IgD-negative memory B cell (primary cell): ENCODE results near the gene PDE11A. TPM values are rescaled to one million over a fixed set of nuclear protein-coding genes. Genes with fewer than 3 reads are reported as not detected.
"Not testable (repeated sequence)": the region's sequence is repeated elsewhere in the genome, so short reads cannot be mapped to it uniquely, and the experiment has no call there.

ENCODE experiments used
- H3K27ac Mint-ChIP-seq, 3 donors: one replicate each; pipeline ENCODE4 v1.8.0; 2020 to 2022; ENCODE audit warnings: mild to moderate bottlenecking in 3 of 3, mixed read lengths in 3 of 3, moderate library complexity in 1 of 3
- H3K27me3 Mint-ChIP-seq: one replicate; pipeline ENCODE4 v1.8.0; 2021; ENCODE audit warnings: mixed read lengths
- H3K36me3 Mint-ChIP-seq: one replicate; pipeline ENCODE4 v1.8.0; 2020; ENCODE audit warnings: mild to moderate bottlenecking, mixed read lengths
- H3K4me1 Mint-ChIP-seq, 3 donors: one replicate each; pipeline ENCODE4 v1.8.0; 2020 to 2022; ENCODE audit warnings: mixed read lengths in 3 of 3, mild to moderate bottlenecking in 1 of 3
- H3K4me3 Mint-ChIP-seq, 4 donors: one replicate each; pipeline ENCODE4 v1.8.0; 2020 to 2022; ENCODE audit warnings: mild to moderate bottlenecking in 4 of 4, mixed read lengths in 4 of 4, moderate library complexity in 3 of 4
- H3K9me3 Mint-ChIP-seq, 3 donors: one replicate each; pipeline ENCODE4 v1.8.0; 2020 to 2021; ENCODE audit warnings: mixed read lengths in 3 of 3, mild to moderate bottlenecking in 1 of 3
- polyA plus RNA-seq: library from polyadenylated mRNA; unstranded; fragments of 300-500 nt; fragmentation: Illumina TruSeq; gene quantifications from one replicate; pipeline ENCODE4 v1.2.3, GENCODE V29; 2021

PDE11A gene
- polyA plus RNA-seq, 1 donor from 2014 or later: not detected

DNA sequence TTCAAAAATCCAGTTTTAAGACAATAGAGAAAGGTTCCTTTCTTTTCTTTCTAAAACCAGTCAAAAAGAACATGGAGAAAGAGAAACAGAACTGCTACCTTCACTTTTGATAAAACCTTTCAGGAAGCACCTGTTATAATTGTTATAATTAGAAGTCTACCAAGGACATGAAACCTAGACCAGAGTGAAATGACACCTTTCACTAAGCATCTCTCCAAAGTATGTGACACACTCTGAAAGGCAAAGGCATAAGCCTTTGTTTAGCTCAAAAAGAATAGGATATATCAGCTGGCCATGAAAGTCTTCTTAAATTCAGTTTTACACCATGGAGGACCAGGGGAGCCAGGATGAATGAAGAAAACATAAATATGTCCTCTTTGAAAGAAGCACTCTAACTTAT, 20.9 kb upstream of the PDE11A start:
- peaks cover 3% of the 10 kb centered on the region for H3K27me3 Mint-ChIP-seq
- no peaks in the 10 kb centered on the region for H3K36me3 Mint-ChIP-seq
- peaks cover 1 to 4% (median 3%) of the 10 kb centered on the region in 3 donors for H3K9me3 Mint-ChIP-seq
- no peak overlapping the region for H3K4me3 Mint-ChIP-seq
- H3K4me1 Mint-ChIP-seq: no peaks in the 10 kb centered on the region
- H3K27ac Mint-ChIP-seq: no peak overlapping the region

DNA sequence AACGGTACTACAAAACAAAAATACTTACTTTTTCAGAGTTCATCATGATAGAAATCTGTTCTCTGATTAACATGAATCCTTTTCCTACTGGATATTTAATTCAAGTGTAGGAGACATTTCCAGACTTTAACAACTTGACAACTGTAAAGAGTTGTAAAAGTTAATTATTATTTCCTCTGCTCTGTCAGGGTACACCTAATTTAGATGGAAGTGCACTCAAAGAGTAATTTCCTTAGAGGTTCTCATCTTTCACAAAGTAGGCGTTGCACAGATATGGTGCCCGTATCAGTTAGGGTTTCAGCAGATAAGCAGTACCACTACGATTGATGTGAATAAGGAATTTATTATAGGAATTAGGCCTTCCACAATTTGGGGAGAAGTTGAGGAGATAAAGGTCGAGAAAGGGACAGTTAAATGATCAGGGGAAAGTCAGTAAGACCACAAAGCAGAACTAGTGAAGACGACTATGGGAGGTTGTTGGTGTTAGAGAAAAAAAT, 16.2 kb upstream of the PDE11A start:
- H3K27ac Mint-ChIP-seq: no peak overlapping the region
- no peaks in the 10 kb centered on the region for H3K4me1 Mint-ChIP-seq

DNA sequence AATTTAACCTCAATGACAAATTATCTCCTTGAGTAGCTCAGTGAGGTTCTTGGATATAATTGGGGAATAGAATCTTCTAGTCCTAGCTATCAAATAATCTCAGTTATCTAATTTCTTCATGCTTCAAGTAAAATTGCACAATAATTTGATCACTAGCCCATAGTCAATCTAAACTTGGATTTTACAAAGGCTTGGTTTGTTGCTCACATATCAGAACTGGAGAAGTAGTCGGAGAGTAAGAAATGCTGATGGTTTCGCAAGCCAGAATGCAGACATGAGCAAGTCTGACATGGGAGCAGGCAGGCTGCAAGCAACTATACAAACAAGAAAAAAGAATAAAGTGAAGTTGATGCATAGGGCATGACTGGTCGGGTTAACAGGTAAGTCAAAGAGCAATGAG, 11.7 kb upstream of the PDE11A start:
- no peak overlapping the region for H3K4me3 Mint-ChIP-seq
- no peaks in the 10 kb centered on the region for H3K4me1 Mint-ChIP-seq
- no peak overlapping the region for H3K27ac Mint-ChIP-seq
- peaks cover 0 to 1% (median 0%) of the 10 kb centered on the region in 3 donors for H3K9me3 Mint-ChIP-seq
- peaks cover 4% of the 10 kb centered on the region for H3K27me3 Mint-ChIP-seq
- no peaks in the 10 kb centered on the region for H3K36me3 Mint-ChIP-seq

More for the DNA sequence above, 16.2 kb upstream of the PDE11A start:
- Mint-ChIP-seq H3K27me3 (peaks cover 5% of the 10 kb centered on the region), H3K4me3 (no peak overlapping the region), H3K36me3 (no peaks in the 10 kb centered on the region), H3K9me3 (no peaks in the 10 kb centered on the region)

DNA sequence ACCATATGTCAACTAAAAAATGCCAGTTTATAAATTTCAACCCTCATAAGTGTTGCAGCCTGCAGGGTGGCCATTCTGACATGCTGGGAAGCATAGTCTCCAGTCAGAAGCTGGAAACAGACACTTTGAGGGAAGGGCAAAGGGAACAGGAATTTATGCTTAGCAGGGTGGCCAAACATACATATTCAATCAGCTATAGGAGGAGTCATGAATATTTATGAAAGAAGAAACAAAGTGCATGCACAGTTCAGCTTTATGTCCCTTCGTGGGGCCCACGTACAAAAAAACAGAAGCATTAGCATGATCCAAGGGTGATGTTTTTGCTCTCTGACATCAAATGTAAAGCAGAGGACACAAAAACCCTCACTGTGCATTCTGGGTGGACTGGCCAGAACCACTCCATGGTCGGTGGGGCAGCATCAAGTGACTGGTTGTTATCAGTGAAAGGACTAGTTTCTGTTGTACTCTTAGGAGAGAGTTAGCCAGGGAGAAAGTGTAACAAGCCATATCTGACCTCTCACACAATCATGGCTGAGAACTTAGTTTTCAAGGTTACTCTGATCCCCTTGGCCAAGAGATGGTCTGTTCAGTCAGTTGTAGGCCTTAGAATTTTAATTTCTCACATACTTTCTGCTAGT, 9.9 kb upstream of the PDE11A start:
- Mint-ChIP-seq H3K36me3 (no peaks in the 10 kb centered on the region), H3K27me3 (peaks cover 4% of the 10 kb centered on the region), H3K4me1 (no peaks in the 10 kb centered on the region), H3K4me3 (no peak overlapping the region), H3K27ac (no peak overlapping the region), H3K9me3 (peaks cover 0 to 2% (median 0%) of the 10 kb centered on the region in 3 donors)

DNA sequence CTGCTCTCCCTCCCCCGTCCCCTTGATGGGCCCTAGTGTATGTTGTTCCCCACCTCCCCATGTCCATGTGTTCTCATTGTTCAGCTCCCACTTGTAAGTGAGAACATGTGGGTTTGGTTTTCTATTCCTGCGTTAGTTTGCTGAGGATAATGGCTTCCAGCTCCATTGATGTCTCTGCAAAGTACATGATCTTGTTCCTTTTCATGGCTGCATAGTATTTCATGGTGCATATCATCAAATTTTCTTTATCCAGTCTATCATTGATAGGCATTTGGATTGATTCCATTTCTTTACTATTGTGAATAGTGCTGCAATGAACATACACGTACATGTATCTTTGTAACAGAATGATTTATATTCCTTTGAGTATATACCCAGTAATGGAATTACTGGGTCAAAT, 6.7 kb upstream of the PDE11A start:
- not testable (repeated sequence) for H3K9me3 Mint-ChIP-seq, H3K36me3 Mint-ChIP-seq, H3K27me3 Mint-ChIP-seq, H3K4me1 Mint-ChIP-seq, H3K4me3 Mint-ChIP-seq
- peak overlapping the region in 1 of 3 donors; percentile 25 for H3K27ac Mint-ChIP-seq

DNA sequence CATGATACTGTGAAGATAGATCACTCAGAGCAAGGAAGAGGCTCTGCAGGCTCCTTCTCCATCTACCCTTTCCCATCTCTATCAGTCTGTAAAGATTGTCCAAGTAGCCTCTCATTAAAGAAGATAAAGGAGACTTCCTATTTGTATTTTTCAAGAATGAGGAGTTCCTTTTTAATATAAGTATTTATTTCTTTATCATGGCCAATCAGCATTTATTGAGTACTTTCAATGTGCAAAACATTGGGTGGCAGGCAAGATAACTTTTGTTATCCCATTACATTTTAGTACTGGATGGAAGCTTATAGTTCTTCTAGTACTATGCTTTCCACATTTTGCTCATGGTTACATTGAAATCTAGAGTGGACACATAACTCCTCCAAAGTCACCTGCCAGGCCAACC, 3.6 kb upstream of the PDE11A start:
- Mint-ChIP-seq H3K27me3 (peaks cover 34% of the 10 kb centered on the region), H3K27ac (no peak overlapping the region), H3K36me3 (no peaks in the 10 kb centered on the region)

DNA sequence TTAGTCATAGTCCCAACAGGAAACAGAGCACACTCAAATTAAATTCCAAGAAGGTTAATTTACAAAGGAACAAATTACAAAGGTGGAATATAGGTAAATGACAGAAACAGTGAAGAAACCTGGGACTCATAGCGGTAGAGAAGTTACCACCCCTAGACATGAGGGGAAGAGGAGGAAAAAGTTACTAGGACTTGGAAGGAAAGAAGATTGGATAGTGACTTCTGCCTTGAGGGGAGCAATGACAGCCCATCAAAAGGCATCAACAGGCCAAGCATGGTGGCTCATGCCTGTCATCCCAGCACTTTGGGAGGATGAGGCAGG, 2.4 kb upstream of the PDE11A start:
- H3K9me3 Mint-ChIP-seq: peaks cover 0 to 4% (median 0%) of the 10 kb centered on the region in 3 donors
- no peaks in the 10 kb centered on the region for H3K36me3 Mint-ChIP-seq
- no peak overlapping the region for H3K4me3 Mint-ChIP-seq
- no peak overlapping the region for H3K27ac Mint-ChIP-seq
- peaks cover 0 to 5% (median 4%) of the 10 kb centered on the region in 3 donors for H3K4me1 Mint-ChIP-seq
- peaks cover 36% of the 10 kb centered on the region for H3K27me3 Mint-ChIP-seq

More for the DNA sequence above, 3.6 kb upstream of the PDE11A start:
- Mint-ChIP-seq H3K4me1 (peaks cover 0 to 5% (median 0%) of the 10 kb centered on the region in 3 donors), H3K4me3 (no peak overlapping the region), H3K9me3 (peaks cover 0 to 4% (median 0%) of the 10 kb centered on the region in 3 donors)

DNA sequence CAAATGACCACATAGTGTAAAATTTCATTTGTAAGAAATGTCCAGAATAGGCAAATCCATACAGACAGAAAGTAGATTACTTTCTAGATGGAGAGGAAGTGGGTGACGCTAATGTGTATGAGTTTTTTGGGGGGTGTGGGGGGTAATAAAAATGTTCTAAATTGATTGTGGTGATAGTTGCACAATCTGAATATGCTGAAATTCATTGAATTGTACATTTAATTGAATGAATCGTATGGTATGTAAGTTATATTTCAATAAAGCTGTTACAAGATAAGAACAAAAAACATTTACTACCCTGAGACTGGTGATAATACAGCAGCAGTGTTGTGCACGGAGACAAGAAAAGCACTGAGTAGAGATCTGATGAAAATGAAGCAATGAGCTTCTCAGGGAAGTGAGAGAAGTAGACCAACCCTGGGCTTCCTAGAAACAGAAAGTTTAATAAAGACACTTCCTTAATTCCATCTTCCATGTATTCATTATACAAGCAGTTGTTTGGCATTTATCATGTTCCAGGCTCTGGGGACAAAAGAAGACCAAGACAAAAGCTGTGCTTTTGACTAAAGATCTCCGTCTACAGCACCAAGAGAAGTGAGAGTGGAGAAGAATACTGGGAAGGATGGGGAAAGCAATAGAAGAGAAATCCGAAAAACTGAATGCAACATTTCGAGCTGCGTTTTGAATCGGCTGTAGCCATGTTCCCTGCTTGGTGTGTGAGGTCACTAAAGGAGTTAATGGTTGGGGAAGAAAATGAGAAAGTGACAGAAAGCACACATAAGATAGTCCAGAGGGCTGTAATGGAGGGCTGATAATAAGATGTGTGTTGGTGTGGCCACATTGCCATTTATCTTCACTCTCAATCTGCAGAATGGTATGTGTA, 1.8 kb upstream of the PDE11A start:
- H3K27ac Mint-ChIP-seq: no peak overlapping the region
- peaks cover 40% of the 10 kb centered on the region for H3K27me3 Mint-ChIP-seq
- peaks cover 0 to 3% (median 0%) of the 10 kb centered on the region in 3 donors for H3K9me3 Mint-ChIP-seq
- peaks cover 0 to 5% (median 4%) of the 10 kb centered on the region in 3 donors for H3K4me1 Mint-ChIP-seq
- no peak overlapping the region for H3K4me3 Mint-ChIP-seq
- no peaks in the 10 kb centered on the region for H3K36me3 Mint-ChIP-seq

DNA sequence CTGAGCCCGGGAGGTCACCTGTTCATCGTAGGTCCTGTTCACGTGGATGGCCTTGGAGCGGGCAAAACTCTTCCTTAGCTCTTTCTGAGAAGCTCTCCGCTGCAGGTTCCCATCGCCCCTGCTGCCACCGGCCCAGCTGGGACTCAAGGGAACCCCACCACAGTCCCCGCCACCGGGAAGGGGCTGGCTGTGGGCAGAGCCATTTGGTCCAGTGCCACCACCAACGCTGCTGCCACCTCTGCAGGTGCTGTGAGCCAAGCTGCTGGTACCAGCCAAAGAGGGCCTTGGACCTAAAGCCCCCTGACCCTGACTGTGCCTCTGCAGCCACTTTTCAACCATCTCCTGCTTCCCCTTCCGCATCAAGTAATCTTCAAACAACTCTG, 586 bp downstream of the PDE11A start:
- H3K27ac Mint-ChIP-seq: no peak overlapping the region
- H3K4me3 Mint-ChIP-seq: no peak overlapping the region
- peaks cover 42% of the 10 kb centered on the region for H3K27me3 Mint-ChIP-seq
- peaks cover 3% of the 10 kb centered on the region for H3K36me3 Mint-ChIP-seq
- H3K4me1 Mint-ChIP-seq: peaks cover 0 to 5% (median 4%) of the 10 kb centered on the region in 3 donors
- H3K9me3 Mint-ChIP-seq: peaks cover 0 to 1% (median 0%) of the 10 kb centered on the region in 3 donors

DNA sequence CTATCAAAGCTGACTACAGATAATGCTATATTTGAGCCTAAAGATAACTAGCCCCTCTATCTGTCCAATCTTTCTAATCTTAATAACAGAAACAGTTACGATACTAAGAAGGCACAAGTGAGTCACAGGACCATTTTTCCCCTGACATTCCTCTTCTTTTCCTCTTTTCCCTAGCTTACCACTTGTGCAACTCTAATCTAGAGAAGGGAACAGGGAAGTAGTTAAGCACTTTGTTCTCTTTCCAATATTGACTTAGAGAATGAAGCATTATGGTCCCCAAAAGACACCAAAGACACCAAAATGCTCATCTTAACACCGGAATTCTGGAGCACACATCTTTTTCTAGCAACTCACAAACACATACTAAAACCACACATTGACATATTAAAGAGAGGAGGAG, 1.8 kb downstream of the PDE11A start:
- peaks cover 0 to 5% (median 4%) of the 10 kb centered on the region in 3 donors for H3K4me1 Mint-ChIP-seq
- peaks cover 42% of the 10 kb centered on the region for H3K27me3 Mint-ChIP-seq
- no peak overlapping the region for H3K27ac Mint-ChIP-seq
- H3K9me3 Mint-ChIP-seq: peaks cover 0 to 1% (median 0%) of the 10 kb centered on the region in 3 donors
- no peak overlapping the region for H3K4me3 Mint-ChIP-seq
- peaks cover 3% of the 10 kb centered on the region for H3K36me3 Mint-ChIP-seq

DNA sequence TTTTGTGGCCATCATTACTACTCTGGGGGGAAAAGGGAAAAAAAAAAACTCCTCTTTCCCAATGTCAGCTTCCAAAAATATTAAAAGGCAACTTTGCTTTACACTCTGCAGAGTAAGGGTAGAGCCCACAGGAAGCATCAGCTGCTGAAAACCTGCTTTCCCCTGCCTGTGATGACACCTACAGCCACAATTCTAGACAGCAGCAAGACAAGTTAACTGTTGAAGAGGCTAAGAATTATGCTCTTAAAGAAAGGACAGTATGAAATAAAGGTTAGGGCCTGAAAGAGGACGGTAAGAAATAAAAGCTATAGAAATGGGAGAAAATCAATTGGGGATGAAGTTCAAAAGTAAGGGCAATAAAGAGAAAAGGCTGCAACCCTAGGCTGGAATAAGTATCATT, 3.0 kb downstream of the PDE11A start:
- Mint-ChIP-seq H3K36me3 (peaks cover 3% of the 10 kb centered on the region), H3K9me3 (no peaks in the 10 kb centered on the region), H3K27ac (no peak overlapping the region), H3K27me3 (peaks cover 40% of the 10 kb centered on the region), H3K4me1 (peaks cover 0 to 5% (median 4%) of the 10 kb centered on the region in 3 donors), H3K4me3 (no peak overlapping the region)

DNA sequence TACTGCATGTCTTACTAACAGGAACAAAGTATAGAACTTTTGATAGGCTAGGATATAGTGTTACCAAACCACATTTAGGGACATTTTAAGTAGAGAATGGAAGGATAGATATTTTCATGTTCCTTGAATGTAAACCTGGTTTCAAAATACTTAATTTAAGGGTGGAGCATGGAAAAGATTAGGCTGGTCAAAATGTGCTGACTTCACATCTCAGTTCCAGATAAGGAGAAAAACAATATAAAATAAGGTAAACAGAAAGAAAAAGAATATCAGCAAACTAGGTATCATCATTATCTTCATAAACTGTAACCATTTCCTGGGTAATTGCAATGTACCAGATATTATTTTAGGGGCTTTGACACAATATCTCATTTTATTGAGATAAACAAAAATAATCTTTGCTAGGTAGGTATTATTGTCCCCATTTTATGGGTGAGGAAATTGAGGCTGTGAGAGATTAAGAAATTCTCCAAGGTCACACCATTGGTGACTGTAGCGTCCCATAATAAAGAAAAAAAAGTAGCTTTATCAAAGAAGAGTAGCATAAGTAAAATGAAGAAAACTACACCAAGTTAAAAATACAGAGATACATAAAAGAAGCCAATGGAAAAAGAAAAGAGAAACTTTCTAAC, 3.6 kb downstream of the PDE11A start:
- Mint-ChIP-seq H3K27me3 (peaks cover 37% of the 10 kb centered on the region), H3K4me1 (peaks cover 0 to 5% (median 4%) of the 10 kb centered on the region in 3 donors), H3K4me3 (no peak overlapping the region), H3K9me3 (no peaks in the 10 kb centered on the region), H3K27ac (no peak overlapping the region), H3K36me3 (peaks cover 3% of the 10 kb centered on the region)

DNA sequence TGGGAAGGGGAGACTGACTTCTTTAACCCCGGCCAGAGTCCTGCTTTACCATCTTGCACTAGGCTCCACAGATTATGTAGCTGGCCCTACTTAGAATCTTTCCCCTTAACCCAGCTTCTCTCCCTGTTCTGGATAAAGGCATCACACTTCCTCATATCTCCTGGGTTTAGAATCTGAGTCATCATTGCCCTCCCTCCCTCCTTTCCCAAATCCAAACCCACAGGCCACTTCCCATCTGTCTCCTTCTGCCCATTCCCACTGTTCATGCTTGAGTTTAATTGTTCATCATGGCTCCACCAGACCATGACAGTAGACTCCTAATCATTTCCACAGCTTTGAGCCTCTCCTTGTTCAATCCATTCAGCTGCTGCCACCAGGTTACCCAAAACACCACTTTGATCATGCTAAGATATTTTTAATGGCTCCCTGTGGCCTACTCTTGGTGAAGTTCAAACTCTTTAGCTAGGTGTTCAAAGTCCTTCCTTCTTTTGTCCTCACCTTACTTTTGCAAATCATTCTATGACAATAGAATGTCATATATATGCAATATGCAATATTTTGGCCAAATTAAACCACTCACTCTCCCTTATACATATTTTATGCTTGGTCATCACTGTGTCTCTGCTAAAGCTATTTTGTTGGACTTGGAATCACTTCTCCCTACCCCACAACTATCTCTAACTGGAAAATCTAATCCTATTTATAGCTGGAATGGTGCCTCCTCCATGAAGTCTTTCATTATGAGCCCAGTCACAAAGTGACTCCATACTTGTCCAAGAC, 5.5 kb downstream of the PDE11A start:
- H3K9me3 Mint-ChIP-seq: no peaks in the 10 kb centered on the region
- no peak overlapping the region for H3K27ac Mint-ChIP-seq
- peaks cover 0 to 4% (median 0%) of the 10 kb centered on the region in 3 donors for H3K4me1 Mint-ChIP-seq
- peaks cover 3% of the 10 kb centered on the region for H3K36me3 Mint-ChIP-seq
- no peak overlapping the region for H3K4me3 Mint-ChIP-seq
- H3K27me3 Mint-ChIP-seq: peaks cover 29% of the 10 kb centered on the region

DNA sequence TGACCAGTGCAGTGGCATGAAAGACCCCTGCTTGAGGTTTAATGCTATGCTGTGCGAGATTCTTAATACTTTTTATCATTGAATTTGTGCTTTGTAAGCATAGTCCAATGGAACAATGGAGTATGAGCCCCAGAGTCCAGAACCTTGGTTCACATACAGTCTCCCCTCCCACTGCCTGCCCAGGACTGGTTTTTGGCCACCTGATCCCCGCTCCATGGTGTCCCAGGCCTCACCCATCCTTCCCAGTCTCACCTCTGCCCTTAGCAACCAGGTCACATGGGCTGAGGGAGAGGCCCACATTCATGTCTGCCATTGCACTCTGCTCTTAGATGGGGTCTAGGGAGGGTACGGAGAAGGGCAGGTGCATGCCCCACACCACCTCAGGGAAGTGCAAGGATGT, 6.3 kb downstream of the PDE11A start:
- peaks cover 0 to 4% (median 0%) of the 10 kb centered on the region in 3 donors for H3K4me1 Mint-ChIP-seq
- H3K27me3 Mint-ChIP-seq: peaks cover 23% of the 10 kb centered on the region
- peaks cover 3% of the 10 kb centered on the region for H3K36me3 Mint-ChIP-seq
- no peak overlapping the region for H3K27ac Mint-ChIP-seq
- H3K4me3 Mint-ChIP-seq: no peak overlapping the region
- H3K9me3 Mint-ChIP-seq: no peaks in the 10 kb centered on the region
